GM19397 (cell line): ENCODE data around the gene NDRG4.

Source experiments
- ATAC-seq: cut with Tn5 transposase; IDR thresholded peaks from one replicate; pipeline ENCODE4 v1.9.1; 2021; ENCODE audit warnings: mild to moderate bottlenecking, moderate library complexity; ENCODE audit not compliant: unreplicated experiment

NDRG4 gene

DNA sequence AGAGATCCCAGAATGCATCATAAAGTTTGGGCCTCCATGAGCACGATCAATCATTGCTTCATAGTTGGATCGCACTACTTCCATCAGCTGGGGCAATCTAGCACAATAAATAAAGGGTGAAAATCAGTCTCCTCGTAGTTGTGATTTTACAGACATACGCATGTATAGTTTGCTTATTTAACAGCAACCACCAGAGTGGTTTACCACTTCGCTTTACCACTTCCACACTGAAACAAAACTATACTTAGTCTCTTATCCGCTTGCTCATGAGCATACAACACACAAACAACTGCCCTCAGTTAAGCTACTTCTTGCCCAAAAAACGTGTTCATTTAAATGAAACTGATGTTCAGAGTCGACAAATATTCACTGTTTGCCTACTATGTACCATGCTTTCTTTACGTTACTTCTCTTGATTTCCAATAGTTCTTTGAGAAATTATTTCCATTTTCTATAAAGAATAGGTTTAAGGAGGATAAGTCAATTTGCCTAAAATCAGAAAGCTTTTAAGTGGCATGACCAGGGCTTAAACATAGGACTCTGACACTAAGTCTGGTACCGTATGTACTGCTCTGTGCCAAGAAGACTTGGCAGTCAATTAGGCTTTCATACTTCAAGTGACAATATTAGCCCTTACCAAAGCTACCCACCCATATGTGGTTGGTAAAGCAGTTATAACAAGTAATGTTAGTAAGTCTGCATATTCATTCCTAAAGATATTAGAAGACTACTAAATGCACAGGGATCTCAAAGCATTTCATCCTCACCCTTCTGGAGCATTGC lies 37.4 kb downstream of the NDRG4 start:
- no peak for ATAC-seq

GRCh38 chr16:58541711-58542110 lies 41.8 kb downstream of the NDRG4 start:
- no peak for ATAC-seq

GRCh38 chr16:58542291-58542690 lies 42.3 kb downstream of the NDRG4 start:
- ATAC-seq = no peak

- ATAC-seq = no peak
Observed at GRCh38 chr16:58543685-58544084, 43.7 kb downstream of the NDRG4 start.

DNA sequence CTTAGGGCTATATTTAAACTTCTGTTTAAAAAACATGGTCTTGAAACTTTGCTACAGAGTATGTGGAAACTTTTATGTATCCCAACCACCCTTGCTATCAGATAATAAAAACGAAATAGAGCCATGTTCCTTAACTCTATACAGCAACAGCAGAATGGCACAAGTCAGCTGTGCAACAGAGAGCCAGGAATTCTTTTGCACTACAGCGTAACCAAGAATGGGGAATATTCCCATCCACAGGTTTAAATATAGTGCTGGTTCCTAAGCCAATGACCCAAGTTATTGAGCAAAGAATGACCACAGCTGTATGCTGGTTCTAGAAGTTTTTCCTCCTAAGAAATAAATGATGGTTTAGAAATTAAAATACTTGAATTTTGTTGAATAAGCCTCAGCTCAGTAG lies 48.4 kb downstream of the NDRG4 start:
- ATAC-seq = no peak

GRCh38 chr16:58551496-58551895 lies 51.6 kb downstream of the NDRG4 start:
- ATAC-seq = no peak

DNA sequence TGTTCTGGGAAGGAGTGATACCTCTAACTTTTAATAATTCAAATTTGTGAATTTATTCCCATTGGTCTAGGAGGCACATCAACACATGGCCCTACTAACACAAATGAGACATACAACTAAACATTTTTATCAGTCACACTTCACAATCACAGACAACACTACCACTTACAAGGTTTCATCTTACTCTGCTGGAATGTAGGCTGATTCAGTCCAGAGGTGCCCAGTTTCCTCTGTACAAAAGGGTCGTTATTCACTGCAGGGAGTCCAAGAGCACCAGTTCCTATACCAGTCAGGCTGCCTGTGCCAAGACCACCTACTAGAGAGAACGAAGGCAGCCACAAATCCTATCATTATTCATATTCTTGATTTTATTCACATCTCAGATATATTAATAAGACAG lies 56.7 kb downstream of the NDRG4 start:
- ATAC-seq = no peak
